Stimulated activated CD4-positive, alpha-beta T cell treated with anti-CD3 and anti-CD28 coated beads, TNF-alpha, amount 100 ng/mL, for 1 hour (primary cell): ENCODE results near the gene DNAH2.

Source experiments
- DNase-seq, 3 donors: peaks; one replicate each; pipeline ENCODE4 v3.0.0-alpha.2; 2020; ENCODE audit warnings: low read depth in 3 of 3, low spot score in 1 of 3

Gene DNAH2

DNA sequence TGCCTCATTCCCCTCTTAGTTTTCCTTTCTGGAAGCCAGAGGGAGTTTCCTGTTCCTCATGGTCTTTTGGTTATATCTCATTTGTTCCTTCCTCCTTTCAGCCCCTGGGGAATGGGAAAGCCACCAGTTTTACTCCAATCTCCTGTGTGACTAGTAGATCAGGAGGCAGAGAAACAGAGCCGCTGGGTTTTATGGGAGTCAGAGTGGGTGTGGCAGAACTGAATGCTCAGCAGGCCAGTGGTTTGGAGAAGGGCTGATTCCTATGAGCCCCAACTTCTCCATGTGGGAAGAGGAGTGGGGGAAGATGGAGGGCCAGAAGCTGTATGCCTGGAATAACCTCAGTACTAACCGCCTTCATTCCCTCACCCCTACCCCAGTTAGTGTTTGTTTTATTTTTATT lies 4.1 kb downstream of the DNAH2 start:
- no peak for DNase-seq

GRCh38 chr17:7727886-7728285 lies 10.3 kb downstream of the DNAH2 start:
- DNase-seq: no peak

- no peak for DNase-seq
Observed at GRCh38 chr17:7729816-7730215, 12.3 kb downstream of the DNAH2 start.

DNA sequence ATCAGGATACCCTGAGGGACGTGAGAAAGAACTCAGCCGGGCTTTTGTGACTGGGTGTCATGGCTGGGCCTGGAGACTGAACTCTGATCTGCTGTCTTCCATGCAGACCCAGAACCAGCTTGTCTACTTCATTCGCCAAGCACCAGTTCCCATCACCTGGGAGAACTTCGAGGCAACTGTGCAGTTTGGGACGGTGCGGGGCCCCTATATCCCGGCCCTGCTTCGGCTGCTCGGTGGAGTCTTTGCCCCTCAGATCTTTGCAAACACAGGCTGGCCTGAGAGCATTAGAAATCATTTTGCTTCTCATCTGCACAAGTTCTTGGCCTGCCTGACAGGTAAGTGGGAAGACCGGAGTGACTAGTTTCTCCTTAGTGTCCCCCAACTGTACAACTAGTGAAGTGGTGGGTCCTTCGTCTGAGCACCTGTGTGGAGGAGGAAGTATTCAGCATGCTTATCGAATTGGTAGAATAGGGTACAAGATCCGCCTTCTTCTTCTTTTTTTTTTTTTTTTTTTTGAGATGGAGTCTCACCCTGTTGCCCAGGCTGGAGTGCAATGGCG lies 15.5 kb downstream of the DNAH2 start:
- no peak for DNase-seq

- no peak for DNase-seq
Observed at GRCh38 chr17:7737601-7738000, 20.1 kb downstream of the DNAH2 start.

DNA sequence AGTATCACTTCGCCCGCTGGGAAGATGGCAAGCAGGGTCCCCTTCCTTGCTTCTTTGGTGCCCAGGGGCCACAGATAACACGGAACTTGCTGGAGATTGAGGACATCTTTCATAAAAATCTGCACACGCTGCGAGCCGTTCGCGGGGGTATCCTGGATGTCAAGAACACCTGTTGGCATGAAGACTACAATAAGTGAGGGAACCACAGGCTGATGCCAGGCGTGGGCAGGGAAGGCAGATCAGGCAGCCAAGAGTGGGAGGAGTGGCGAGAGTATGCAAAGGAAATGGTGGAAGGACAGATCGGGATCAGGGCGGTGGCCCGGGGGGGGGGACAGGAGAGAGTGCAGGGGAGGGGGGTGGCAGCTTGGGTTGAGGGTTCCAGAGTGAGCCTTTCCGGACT lies 22.2 kb downstream of the DNAH2 start:
- no peak for DNase-seq

- no peak for DNase-seq
Observed at GRCh38 chr17:7740481-7741001, 23.0 kb downstream of the DNAH2 start.

GRCh38 chr17:7742729-7743128 lies 25.2 kb downstream of the DNAH2 start:
- no peak for DNase-seq

GRCh38 chr17:7744416-7744815 lies 26.9 kb downstream of the DNAH2 start:
- DNase-seq: no peak

DNA sequence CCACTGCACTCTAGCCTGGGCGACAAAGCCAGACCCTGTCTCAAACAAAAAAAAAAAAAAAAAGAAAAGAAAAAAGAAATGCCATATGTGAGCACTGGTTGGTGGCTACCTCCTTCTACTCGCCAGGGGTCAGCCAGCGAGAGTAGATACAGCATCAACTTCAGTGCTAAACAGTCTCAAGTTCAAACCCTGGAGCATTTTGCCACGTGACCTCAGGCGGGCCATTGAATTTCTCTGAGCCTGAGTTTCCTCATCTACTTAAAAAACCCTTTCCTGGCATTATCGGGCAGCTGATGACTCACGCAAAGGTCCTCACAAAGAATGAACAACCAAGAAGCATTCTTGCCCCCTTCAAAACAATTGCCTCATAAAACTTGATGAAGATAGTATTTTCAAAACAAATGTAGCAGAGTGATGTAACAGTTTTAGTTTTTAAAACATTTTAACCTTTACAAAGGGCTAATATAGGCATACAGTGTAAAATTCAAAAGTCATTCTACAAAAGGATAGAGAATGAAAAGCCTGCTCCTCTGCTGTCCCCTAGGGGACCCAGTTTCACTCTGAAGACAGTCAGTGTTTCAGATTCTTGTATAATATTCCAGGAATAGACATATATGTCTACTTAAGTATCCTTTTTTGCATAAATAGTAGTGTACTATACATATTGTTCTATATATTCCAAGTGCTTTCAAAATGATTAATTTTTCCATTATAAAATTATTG lies 28.4 kb downstream of the DNAH2 start:
- DNase-seq: no peak

- DNase-seq: no peak
Observed at GRCh38 chr17:7747635-7748071, 30.1 kb downstream of the DNAH2 start.

DNA sequence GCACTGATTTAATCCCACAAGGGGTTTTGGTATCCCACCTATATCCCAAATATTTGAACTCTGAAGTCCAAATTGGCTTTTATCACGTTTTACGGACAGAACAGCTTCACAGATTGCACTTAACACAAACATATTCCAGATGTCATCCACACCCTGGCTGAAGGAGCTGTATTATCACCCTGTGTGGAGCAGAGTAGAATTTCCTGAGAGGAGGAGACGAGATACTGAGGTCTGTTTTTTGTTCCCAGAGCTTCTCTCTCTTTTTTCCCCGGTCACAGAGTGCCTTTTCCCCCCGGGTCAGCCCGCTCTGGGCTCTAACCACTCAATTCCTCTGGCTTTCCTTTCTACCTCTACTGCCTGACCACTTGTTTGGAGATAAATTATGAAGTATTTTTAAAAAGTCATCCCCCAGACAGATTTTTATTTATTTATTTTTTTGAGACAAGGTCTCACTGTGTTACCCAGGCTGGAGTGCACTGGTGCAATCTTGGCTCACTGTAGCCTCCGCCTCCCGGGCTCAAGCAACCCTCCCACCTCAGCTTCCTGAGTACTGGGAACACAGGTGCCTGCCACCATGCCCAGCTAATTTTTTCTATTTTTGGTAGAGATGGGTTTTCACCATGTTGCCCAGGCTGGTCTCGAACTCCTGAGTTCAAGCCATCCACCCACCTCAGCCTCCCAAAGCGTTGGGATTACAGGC lies 30.7 kb downstream of the DNAH2 start:
- no peak for DNase-seq

- no peak for DNase-seq
Observed at GRCh38 chr17:7750321-7750821, 32.8 kb downstream of the DNAH2 start.

GRCh38 chr17:7754656-7755055 lies 37.1 kb downstream of the DNAH2 start:
- DNase-seq: no peak

DNA sequence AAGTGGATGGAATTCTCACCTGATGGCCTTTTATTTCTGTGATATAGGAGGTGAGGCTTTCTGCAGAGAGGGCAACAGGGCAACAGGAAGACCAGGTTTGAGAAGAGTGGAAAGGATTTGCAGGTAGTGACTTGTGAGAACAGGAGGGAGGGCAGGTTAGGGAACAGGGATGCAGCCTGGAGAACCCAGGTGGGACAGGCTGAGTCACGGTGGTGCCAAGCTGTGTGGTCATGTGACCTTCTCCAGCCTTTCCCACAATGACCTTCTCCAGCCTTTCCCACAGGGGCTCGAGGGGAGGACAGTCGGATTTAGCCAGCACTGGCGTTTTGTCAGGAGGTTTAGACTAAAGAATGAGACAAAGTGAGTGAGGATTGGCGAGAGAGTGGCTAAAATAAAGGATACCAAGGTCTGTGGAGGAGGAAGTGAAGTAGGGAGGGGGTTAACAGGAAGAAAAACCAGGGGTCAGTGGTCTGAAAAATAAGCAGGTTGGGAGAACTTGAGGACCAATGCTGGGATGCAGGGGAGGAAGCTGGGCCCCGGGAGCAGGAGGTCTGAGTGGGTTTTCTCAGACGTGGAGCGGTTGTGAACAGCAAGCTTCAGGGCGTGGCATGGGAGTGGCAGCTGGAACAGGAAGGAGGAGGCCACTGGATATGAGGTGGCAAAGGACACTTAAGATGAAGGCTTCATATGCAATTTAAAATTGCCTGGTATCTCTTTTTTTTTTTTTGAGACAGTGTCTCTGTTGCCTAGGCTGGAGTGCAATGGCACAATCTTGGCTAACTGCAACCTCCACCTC lies 37.7 kb downstream of the DNAH2 start:
- DNase-seq: no peak

- DNase-seq: no peak
Observed at GRCh38 chr17:7756968-7757367, 39.4 kb downstream of the DNAH2 start.

GRCh38 chr17:7763919-7764318 lies 46.4 kb downstream of the DNAH2 start:
- DNase-seq: no peak

DNA sequence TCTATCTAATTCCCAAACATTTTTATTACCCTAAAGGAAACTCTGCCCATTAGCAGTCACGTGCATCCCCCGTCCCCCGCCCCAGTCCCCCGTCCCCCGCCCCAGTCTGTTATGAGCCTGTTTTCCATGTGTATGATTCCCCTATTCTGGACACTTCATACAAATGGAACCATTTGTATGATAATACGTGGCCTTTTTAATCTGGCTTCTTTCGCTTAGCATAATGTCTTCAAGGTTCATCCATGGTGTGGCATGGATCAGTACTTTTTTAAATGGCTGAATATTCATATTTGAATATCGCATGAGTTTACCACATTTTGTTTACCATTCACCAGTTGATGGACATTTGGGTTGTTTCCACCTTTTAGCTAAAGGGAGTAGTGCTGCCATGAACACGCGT lies 49.5 kb downstream of the DNAH2 start:
- no peak for DNase-seq

- DNase-seq: no peak
Observed at GRCh38 chr17:7767405-7768021, 50.0 kb downstream of the DNAH2 start.

DNA sequence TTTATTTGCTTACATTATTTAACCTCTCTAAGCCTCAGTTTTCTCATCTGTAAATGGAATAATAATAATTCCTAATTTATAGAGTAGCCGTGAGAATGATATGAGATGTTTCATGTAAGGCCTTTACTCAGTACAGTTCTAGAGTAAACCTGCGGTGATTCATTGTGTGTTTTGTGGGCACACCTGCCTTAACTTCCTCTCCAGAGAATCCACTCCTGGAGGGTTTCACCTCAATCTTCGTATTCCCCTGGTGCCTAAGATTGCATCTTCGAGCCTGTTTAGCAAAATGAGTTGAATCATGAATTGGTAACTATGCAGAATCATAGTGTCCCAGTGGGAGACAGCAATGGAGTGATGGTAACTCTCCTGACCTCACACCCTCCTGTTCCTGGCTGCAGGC lies 52.3 kb downstream of the DNAH2 start:
- no peak for DNase-seq

DNA sequence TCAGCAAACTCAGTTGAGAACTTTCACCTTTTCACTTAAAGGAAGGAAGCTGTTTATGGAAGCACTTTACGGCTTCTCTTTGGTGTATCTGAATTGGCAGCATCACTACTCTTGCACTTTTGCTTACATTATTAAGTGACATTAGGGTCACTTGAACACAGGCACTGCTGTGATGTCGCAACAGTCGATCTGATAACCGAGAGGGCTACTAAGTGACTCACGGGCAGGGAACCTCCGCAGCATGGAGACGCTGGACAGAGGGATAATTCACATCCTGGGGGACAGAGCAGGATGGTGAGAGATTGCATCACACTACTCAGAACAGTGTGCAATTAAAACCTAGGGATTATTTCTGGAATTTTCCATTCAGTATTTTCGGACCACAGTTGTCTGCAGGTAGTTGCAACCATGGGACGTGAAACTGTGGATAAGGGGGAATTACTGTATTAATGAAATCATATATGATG lies 56.5 kb downstream of the DNAH2 start:
- no peak for DNase-seq
